Endothelial cell of umbilical vein (primary cell): ENCODE results near the gene IYD. TPM values are rescaled to one million over a fixed set of nuclear protein-coding genes. Genes with fewer than 3 reads are reported as not detected.

Experiments
- BruUV-seq: library from RNA; stranded (reverse); fragments of 400-500 nt; replicated peaks from 2 replicates; lab custom pipeline; 2021; lab: Mats Ljungman, UMichigan
- CTCF ChIA-PET: fragments of 300-600, 350-600 bp; sonication (Branson Sonifier 250); formaldehyde crosslinking; loops from one replicate; lab custom pipeline; 2021; ENCODE audit warnings: antibody characterized with exemption, inconsistent platforms; lab: Charles Lee
- POLR2A ChIA-PET: fragments of 300-600, 350-600 bp; sonication (Branson Sonifier 250); formaldehyde crosslinking; loops from one replicate; lab custom pipeline; 2021; ENCODE audit warnings: antibody characterized with exemption, inconsistent platforms; lab: Charles Lee
- DNase-seq: peaks from one replicate; pipeline ENCODE4 v3.0.0-alpha.2; 2011; ENCODE audit warnings: low read depth, low spot score
- FAIRE-seq: peaks from 2 replicates; lab custom pipeline; 2011; peaks lifted over from hg19 to GRCh38; lab: Jason Lieb, UNC
- H2AFZ ChIP-seq: 2 replicates; pipeline ENCODE4 v1.6.0; 2012; ENCODE audit warnings: low read depth, low read length, control low read depth, inconsistent platforms
- H3K27ac ChIP-seq: 2 replicates; pipeline ENCODE4 v1.5.1; 2011; ENCODE audit warnings: low read depth, mild to moderate bottlenecking, control low read depth, low read length, moderate library complexity; ENCODE audit not compliant: insufficient read depth
- H3K27me3 ChIP-seq, 2 experiments: 2 replicates each; pipeline versions ENCODE4 v1.6.0 to v1.6.1; 2011; ENCODE audit warnings: low read length in 2 of 2, mixed read lengths in 1 of 2; ENCODE audit not compliant: control insufficient read depth in 2 of 2, insufficient read depth in 2 of 2
- H3K36me3 ChIP-seq, 2 experiments: 2 replicates in 1 of 2; 3 replicates in 1 of 2; pipeline ENCODE4 v1.5.1; 2011; ENCODE audit warnings: low read length in 2 of 2, mild to moderate bottlenecking in 1 of 2, moderate library complexity in 1 of 2; ENCODE audit not compliant: control insufficient read depth in 2 of 2, insufficient read depth in 2 of 2; ENCODE audit errors: extremely low read depth in 1 of 2
- H3K4me1 ChIP-seq: 3 replicates; pipeline ENCODE4 v1.5.1; 2011; ENCODE audit warnings: mild to moderate bottlenecking, low read length; ENCODE audit not compliant: control insufficient read depth, insufficient read depth; ENCODE audit errors: extremely low read depth
- H3K4me2 ChIP-seq: 2 replicates; pipeline ENCODE4 v1.6.1; 2011; ENCODE audit warnings: low read length, control low read depth, mixed read lengths; ENCODE audit not compliant: insufficient read depth
- H3K4me3 ChIP-seq, 3 experiments: fragments of 200-600 bp in 1 of 3; sonication (generic), shearing (Covaris generic) in 1 of 3; replicated peaks in 1 of 3; 2 replicates each; pipeline ENCODE4 v1.5.1; 2011 to 2016; ENCODE audit warnings: control low read depth in 3 of 3, low read length in 3 of 3, mild to moderate bottlenecking in 2 of 3, inconsistent platforms in 1 of 3, low read depth in 1 of 3, moderate library complexity in 1 of 3; ENCODE audit not compliant: insufficient read depth in 1 of 3
- H3K79me2 ChIP-seq: 2 replicates; pipeline ENCODE4 v1.6.0; 2012; ENCODE audit warnings: low read length, inconsistent platforms; ENCODE audit not compliant: control insufficient read depth, insufficient read depth
- H3K9ac ChIP-seq: replicated peaks from 2 replicates; pipeline ENCODE3; 2011; ENCODE audit warnings: low read length, control low read depth; ENCODE audit not compliant: insufficient read depth; ENCODE audit errors: extremely low read depth
- H3K9me1 ChIP-seq: replicated peaks from 3 replicates; pipeline ENCODE4 v1.6.0; 2011; ENCODE audit warnings: mild to moderate bottlenecking, low read length; ENCODE audit not compliant: control insufficient read depth, insufficient read depth; ENCODE audit errors: extremely low read depth
- H3K9me3 ChIP-seq: replicated peaks from 2 replicates; pipeline ENCODE4 v1.5.1; 2012; ENCODE audit warnings: low read length, inconsistent platforms; ENCODE audit not compliant: control insufficient read depth, insufficient read depth
- H4K20me1 ChIP-seq: replicated peaks from 2 replicates; pipeline ENCODE3; 2011; ENCODE audit warnings: mild to moderate bottlenecking, low read length; ENCODE audit not compliant: control insufficient read depth, insufficient read depth; ENCODE audit errors: extremely low read depth
- CTCF ChIP-seq, 2 donors: IDR thresholded peaks; 1 replicate in 1 of 2; 2 replicates in 1 of 2; pipeline ENCODE4 v1.5.1; 2011; ENCODE audit warnings: low read length in 2 of 2, mild to moderate bottlenecking in 2 of 2, moderate library complexity in 2 of 2, control low read depth in 1 of 2, inconsistent platforms in 1 of 2, low read depth in 1 of 2; ENCODE audit not compliant: insufficient read depth in 1 of 2; ENCODE audit errors: extremely low read depth in 1 of 2
- FOS ChIP-seq: IDR thresholded peaks from 2 replicates; pipeline ENCODE4 v1.6.1; 2011; ENCODE audit warnings: mild to moderate bottlenecking, low read length, moderate library complexity, borderline replicate concordance; ENCODE audit not compliant: insufficient read depth
- GATA2 ChIP-seq: IDR thresholded peaks from 2 replicates; pipeline ENCODE4 v1.7.0; 2011; ENCODE audit warnings: low read depth, mild to moderate bottlenecking, moderate library complexity, mixed read lengths, low read length; ENCODE audit not compliant: insufficient read length, insufficient read depth
- MYC ChIP-seq: IDR thresholded peaks from one replicate; pipeline ENCODE4 v1.6.1; 2011; ENCODE audit warnings: mild to moderate bottlenecking, low read depth, low read length
- POLR2A ChIP-seq: IDR thresholded peaks from 2 replicates; pipeline ENCODE4 v1.6.1; 2012; ENCODE audit warnings: low read depth, mild to moderate bottlenecking, control low read depth, low read length
- dilution Hi-C: fragments of 300-500 bp; cut with MboI; formaldehyde crosslinking; loops from one replicate; pipeline ENCODE4 v1.15.0; 2019; ENCODE audit warnings: low sequenced_read_pairs; ENCODE audit not compliant: extremely low pct_ligation_motif_present
- intact Hi-C: fragments of 100-400 bp; cut with micrococcal nuclease; formaldehyde crosslinking; loops from one replicate; pipeline ENCODE4 v1.10.0; 2022
- polyA plus RNA-seq, 4 experiments: library from polyadenylated mRNA; depleted of rRNA in 3 of 4; stranded (reverse) in 3 of 4; unstranded in 1 of 4; fragments of >200 nt; gene quantifications; 2 replicates each; pipeline versions ENCODE4 v1.2.1 to v1.2.3, GENCODE V29; 2011 to 2012; ENCODE audit warnings: missing spikeins in 1 of 4
- total RNA-seq: library from RNA; stranded (reverse); gene quantifications from 2 replicates; pipeline ENCODE4 v1.2.3, GENCODE V29; 2021

Gene IYD
- total and polyA plus RNA-seq, 2 donors (not counting 3 experiments of a cell fraction or from before 2014, with no cell fraction given) = not detected

GRCh38 chr6:150377211-150377781 is 8.5 kb downstream of the IYD start:
- dilution Hi-C loops = no loop called here
- no peaks in the 10 kb centered on the region for H3K4me1 ChIP-seq
- no peaks in the 10 kb centered on the region for H3K9me3 ChIP-seq
- H4K20me1 ChIP-seq = no peaks in the 10 kb centered on the region
- H3K9me1 ChIP-seq = no peaks in the 10 kb centered on the region
- H3K36me3 ChIP-seq = no peaks in the 10 kb centered on the region
- H3K9ac ChIP-seq = no peak overlapping the region
- H3K27me3 ChIP-seq = peaks cover 2% of the 10 kb centered on the region in 2 experiments
- no peak overlapping the region for H3K4me3 ChIP-seq
- no peak overlapping the region for H2AFZ ChIP-seq
- no peak for FAIRE-seq
- no peak for DNase-seq
- ChIA-PET CTCF (no interaction called here), POLR2A (no interaction called here)
- BruUV-seq = no TSS peak
- H3K27ac ChIP-seq = no peak overlapping the region
- intact Hi-C loops = no loop called here
- TF ChIP-seq CTCF (IDR thresholded peaks at IDR 0.05; ENCODE audit: extremely low read depth in 1 of 2, insufficient read depth in 1 of 2, low read depth in 1 of 2, low read length in 2 of 2) = no peak
- TF ChIP-seq POLR2A = no peak
- TF ChIP-seq MYC = no peak
- no peak for TF ChIP-seq GATA2
- H3K79me2 ChIP-seq = no peaks in the 10 kb centered on the region
- no peak overlapping the region for H3K4me2 ChIP-seq

GRCh38 chr6:150380256-150380655 is 11.4 kb downstream of the IYD start:
- no TSS peak for BruUV-seq
- H2AFZ ChIP-seq = no peak overlapping the region
- H3K36me3 ChIP-seq = no peaks in the 10 kb centered on the region
- FAIRE-seq (no peak), DNase-seq (no peak)
- TF ChIP-seq GATA2 (no peak), MYC (no peak), FOS (no peak)
- CTCF ChIA-PET = interaction anchor here (1.0 to 1.3 kb wide), 3 partner anchors 11 to 300 kb away, joined by 3 to 5 read pairs (median 5); partner anchors contain the start of gene IYD
- H3K79me2 ChIP-seq = no peaks in the 10 kb centered on the region
- no peak overlapping the region for H3K4me2 ChIP-seq
- no peak overlapping the region for H3K27ac ChIP-seq
- no peaks in the 10 kb centered on the region for H3K9me3 ChIP-seq
- intact Hi-C loops (no loop called here), dilution Hi-C loops (no loop called here)
- no peak overlapping the region for H3K9ac ChIP-seq
- H3K4me3 ChIP-seq = no peak overlapping the region
- no peaks in the 10 kb centered on the region for H4K20me1 ChIP-seq
- H3K27me3 ChIP-seq = peaks cover 2 to 5% of the 10 kb centered on the region in 2 experiments
- H3K9me1 ChIP-seq = no peaks in the 10 kb centered on the region
- H3K4me1 ChIP-seq = no peaks in the 10 kb centered on the region
- POLR2A ChIA-PET = no interaction called here
